COLO668 (cell line): Measurements from ENCODE around the gene DIRAS3.
"Not testable (repeated sequence)": the region's sequence is repeated elsewhere in the genome, so short reads cannot be mapped to it uniquely, and the experiment has no call there.

Source experiments
- DNase-seq: peaks from one replicate; lab custom pipeline; 2025; ENCODE audit not compliant: unreplicated experiment; lab: John Stamatoyannopoulos, UW

Gene DIRAS3

DNA sequence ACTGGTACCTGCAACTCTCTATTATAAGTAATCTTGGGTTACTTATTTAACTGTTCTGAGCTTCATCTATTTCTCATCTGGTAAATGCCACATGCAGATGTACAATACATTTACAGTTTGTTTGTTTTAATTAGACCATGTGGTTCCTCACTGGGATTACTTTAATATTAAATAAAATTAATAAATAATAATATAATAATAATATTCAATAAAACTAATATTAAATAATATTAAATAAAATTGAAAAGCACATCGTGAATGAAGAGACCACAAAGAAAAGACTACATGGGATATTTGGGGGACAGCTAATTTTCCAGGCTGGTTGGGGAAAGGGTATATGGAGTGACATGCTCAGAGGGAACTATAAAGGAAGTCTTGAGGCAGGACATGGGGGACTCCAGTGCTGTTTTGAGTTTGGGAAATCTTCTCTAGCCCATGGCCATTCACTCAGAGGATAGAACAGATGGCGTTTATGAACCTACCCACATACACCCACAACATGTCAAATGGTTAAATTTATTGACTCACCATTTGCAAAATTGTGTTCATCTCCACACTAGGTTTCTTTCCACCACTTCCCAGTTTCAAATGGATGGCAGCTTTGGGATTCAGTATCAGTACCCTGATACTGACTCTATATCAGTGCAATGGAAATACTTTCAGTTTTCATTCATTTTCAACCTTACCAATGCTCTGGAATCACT, 25.6 kb downstream of the DIRAS3 start:
- no peak for DNase-seq

DNA sequence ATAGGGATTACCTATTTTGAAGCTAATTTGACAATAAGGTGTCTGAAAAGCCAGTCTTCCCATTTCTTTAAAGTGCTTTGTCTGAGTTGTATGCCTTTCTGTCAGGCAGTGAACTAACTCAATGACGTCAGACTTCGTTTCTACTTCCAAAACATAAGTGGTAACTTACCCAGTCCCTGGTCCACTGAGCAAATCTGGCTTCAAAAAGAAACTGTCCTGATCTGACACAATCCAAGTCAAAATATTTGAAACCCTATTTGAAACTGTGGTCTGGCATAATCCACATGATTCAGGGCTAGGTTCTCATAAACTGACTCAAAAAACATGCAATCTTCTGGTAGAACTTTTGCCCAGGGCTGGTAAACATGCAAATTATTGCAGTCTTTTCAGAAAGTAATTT, 34.0 kb downstream of the DIRAS3 start:
- no peak for DNase-seq

DNA sequence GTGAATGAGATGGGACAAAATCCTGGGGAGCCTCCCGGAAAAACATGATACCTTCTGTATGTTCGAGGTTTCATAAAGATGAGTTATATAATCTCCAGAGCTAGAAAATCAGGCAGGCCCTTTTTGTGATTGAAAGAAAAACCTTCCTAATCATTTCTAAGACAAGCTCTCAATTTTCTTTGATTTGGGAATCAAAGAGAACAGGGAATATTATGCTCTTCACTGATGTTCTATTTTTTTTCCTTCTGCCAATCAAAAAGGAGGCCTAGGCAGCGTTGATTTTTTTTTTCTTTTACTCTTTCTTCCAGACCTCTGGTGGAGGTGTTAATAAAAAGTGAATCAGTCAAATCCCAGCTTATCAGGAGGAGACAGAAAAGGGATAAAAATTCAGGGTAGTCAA, 34.5 kb downstream of the DIRAS3 start:
- no peak for DNase-seq

DNA sequence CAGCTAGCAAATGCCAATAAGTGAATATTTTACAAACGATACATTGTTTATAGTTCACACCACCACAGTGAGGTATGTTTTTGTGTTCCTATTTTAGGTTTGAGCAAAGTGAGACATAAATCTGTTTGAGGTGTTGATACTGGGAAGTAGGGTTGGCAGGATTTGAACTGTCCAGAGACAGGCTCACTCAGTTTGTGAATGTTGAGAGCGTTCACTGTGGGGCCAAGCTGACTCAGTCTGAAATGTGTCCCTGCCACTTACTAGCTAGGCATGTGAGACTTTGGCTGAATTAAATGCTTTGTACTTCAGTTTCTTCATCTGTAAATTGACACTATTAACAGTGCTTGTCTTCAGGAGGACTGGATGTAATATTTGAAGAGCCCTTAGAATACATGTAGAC, 35.1 kb downstream of the DIRAS3 start:
- DNase-seq, result no peak

DNA sequence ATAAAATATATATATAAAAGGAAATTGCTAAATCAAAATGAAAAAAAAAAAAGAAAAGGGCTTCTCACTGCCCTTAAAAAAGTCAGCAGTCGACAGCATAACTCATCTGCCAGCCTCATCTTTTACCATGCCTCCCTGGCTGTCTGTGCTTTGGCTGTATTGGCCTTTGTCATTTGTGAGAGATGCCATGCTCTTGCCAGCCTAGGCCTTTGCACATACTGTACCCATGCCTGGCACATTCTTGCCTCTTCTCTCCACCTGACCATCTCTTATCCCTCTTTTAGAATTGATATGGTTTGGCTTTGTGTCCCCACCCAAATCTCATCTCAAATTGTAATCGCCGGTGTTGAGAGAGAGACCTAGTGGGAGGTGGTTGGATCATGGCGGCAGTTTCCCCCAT, 37.1 kb downstream of the DIRAS3 start:
- DNase-seq, result no peak

DNA sequence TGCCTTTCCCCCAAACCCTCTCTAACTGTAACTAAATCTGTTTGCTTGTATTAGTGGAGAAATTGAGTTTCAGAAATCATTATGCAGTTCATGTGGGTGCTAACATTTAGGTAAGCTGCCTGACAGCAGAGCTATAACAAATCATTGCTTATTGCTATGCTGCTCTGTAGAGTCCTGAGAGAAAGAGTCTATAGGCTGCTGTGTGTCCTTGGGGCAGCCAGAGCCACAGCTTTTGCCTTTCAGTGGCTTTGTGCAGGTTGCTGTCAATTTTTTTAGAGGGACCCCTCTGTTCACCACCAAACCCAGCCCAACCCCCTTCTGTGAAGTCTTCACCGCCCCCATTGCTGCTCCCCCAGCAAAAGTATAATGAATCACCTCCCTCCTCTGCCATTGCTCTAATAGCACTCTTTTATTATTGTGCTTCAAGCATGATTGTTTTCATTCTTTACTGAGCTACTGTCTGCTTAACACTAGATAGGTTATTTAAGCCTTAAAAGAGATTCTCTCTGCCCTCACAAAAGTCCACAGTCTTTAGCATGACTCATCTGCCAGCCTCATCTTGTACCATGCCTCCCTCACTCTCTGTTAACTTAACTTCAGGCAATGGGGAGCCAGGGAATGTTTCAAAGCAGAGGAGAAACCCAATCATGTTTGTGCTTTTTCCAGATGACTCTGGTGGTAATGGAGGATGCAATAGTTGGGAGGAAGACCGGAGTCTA, 38.6 kb downstream of the DIRAS3 start:
- DNase-seq, result no peak

DNA sequence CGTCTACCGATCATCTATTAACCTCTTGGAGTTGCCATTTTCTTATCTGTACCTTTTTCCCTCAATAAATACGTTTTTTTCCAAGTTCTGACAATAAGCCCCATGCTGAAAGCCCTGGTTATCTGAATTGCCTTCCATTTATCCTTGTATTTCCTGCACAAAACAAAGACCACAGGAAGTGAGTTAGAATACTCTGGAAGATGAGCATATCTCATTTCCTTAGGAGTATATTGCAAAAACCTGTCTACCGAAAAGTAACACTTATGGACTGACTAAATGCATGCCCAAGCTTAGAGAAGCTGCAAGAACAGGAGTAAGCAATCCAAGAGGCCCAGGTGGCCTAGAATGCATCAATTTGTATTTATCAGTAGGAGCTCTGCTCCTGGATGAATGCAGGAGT, 39.9 kb downstream of the DIRAS3 start:
- no peak for DNase-seq

DNA sequence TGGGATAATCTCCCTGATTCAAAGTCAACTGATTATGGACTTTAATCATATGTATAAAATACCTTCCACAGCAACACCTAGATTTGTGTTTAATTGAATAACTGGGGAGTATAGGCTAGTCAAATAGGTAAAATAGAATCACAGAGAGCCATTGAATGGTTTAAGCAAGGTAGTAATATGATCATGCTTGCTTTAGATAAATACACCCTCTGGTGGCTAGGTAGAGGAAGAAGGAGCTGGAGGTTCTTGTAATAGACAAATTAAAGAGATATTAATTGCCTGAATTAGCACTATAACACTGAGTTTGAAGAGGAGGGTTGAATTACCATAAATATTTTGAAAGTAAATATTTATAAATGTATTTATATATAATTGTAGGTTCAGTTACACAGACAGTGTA, 40.3 kb downstream of the DIRAS3 start:
- DNase-seq, result no peak

DNA sequence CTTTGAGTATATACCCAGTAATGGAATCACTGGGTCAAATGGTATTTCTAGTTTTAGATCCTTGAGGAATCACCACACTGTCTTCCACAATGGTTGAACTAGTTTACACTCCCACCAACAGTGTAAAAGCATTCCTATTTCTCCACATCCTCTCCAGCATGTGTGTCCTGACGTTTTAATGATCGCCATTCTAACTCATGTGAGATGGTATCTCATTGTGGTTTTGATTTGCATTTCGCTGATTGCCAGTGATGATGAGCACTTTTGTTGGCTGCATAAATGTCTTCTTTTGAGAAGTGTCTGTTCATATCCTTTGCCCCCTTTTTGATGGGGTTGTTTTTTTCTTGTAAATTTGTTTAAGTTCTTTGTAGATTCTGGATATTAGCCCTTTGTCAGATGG, 46.8 kb downstream of the DIRAS3 start:
- DNase-seq, result not testable (repeated sequence)

DNA sequence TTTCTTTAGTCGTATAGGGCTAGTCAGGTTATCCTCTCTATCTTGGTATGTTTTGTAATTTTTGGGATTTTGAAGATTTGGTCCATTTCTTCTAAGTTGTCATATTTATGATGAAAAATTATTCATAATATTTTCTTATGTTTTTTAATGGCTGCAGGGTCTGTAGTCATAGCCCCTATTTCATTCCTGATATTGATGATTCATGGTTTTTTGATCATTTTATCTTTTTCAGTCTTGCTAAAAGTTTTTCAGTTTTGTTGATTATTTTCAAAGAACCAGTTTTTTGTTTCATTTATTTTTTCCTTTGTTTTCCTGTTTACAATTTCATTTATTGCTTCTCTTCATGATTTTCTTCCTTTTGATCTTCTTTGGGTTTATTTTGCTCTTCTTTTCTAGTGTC, 50.2 kb downstream of the DIRAS3 start:
- DNase-seq, result no peak

DNA sequence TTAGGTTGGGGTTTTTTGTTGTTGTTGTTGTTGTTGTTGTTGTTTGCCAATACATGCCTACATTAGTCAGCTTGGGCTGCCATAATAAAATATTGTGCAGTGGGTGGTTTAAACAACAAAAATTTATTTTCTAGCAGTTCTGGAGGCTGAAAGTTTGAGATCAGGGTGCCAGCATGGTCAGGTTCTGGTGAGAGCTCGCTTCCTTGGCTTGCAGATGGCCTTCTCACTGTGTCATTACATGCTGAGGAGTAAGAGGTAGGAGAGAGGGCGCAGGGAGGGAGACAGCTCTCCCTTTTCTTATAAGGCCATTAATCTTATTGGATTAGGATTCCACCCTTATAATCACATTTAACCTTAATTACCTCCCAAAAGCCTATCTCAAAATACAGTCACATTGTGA, 52.7 kb downstream of the DIRAS3 start:
- no peak for DNase-seq
